Activated CD8-positive, alpha-beta memory T cell treated with anti-CD3 and anti-CD28 coated beads, Interleukin-2, amount 50 U/mL, for 24 hours (primary cell): ENCODE data around the gene COX6B2.
"Not testable (repeated sequence)": the region's sequence is repeated elsewhere in the genome, so short reads cannot be mapped to it uniquely, and the experiment has no call there.

Source experiments
- DNase-seq: peaks from one replicate; pipeline ENCODE4 v3.0.0-alpha.2; 2020; ENCODE audit errors: extremely low read depth

Gene COX6B2

GRCh38 chr19:55341595-55342531 is 12.7 kb downstream of the COX6B2 start:
- DNase-seq: no peak

- DNase-seq: peak; percentile 25
Measured at GRCh38 chr19:55341171-55341588, 13.3 kb downstream of the COX6B2 start.

- DNase-seq: no peak
Measured at GRCh38 chr19:55340784-55341147, 13.8 kb downstream of the COX6B2 start.

GRCh38 chr19:55339889-55340783 is 14.4 kb downstream of the COX6B2 start:
- DNase-seq: no peak

- DNase-seq: peak; percentile 100
Measured at GRCh38 chr19:55339105-55339888, 15.2 kb downstream of the COX6B2 start, which contains the start of gene KMT5C. Gene KMT5C (plus strand): TSS chr19:55339876. CDS start chr19:55341937, 2,061 bp downstream.

- DNase-seq: no peak
Measured at GRCh38 chr19:55336101-55336500, 18.4 kb downstream of the COX6B2 start.

GRCh38 chr19:55333870-55334269 is 20.6 kb downstream of the COX6B2 start:
- no peak for DNase-seq

- DNase-seq: not testable (repeated sequence)
Measured at GRCh38 chr19:55329791-55330190, 24.7 kb downstream of the COX6B2 start.

GRCh38 chr19:55328774-55329318 is 25.7 kb downstream of the COX6B2 start:
- DNase-seq: not testable (repeated sequence)

- DNase-seq: no peak
Measured at GRCh38 chr19:55325172-55325571, 29.3 kb downstream of the COX6B2 start, which contains the start of gene TMEM150B. Gene TMEM150B (minus strand): TSS chr19:55325341. CDS start chr19:55321036, 4,305 bp downstream.

- no peak for DNase-seq
Measured at GRCh38 chr19:55324662-55325061, 29.9 kb downstream of the COX6B2 start.

- DNase-seq: no peak
Measured at GRCh38 chr19:55322204-55322885, 32.2 kb downstream of the COX6B2 start.

GRCh38 chr19:55321466-55322137 is 32.9 kb downstream of the COX6B2 start:
- no peak for DNase-seq

- no peak for DNase-seq
Measured at GRCh38 chr19:55320844-55321419, 33.6 kb downstream of the COX6B2 start.

- DNase-seq: no peak
Measured at GRCh38 chr19:55319785-55320184, 34.7 kb downstream of the COX6B2 start.

- no peak for DNase-seq
Measured at GRCh38 chr19:55316646-55317045, 37.9 kb downstream of the COX6B2 start.

GRCh38 chr19:55315956-55316525 is 38.5 kb downstream of the COX6B2 start:
- no peak for DNase-seq

- no peak for DNase-seq
Measured at GRCh38 chr19:55314396-55314795, 40.1 kb downstream of the COX6B2 start.
